ENCODE results near the gene TMEM175. TPM values are rescaled to one million over a fixed set of nuclear protein-coding genes. Genes with fewer than 3 reads are reported as not detected.

Gene TMEM175
- total and polyA plus RNA-seq, 9 of the 15 experiments (the other 6 are each of a cell fraction or from before 2014, with no cell fraction given), result 0.13 to 30.9 (median 9.4) TPM

- TF ChIP-seq FOXJ3 (CRISPR knock-in tag; IDR thresholded peaks at IDR 0.05) (no peak), CHD1 (IDR thresholded peaks at IDR 0.05; ENCODE audit: low read length) (no peak), FOSL1 (tag; conservative IDR thresholded peaks at IDR 0.05) (no peak), ZMIZ1 (IDR thresholded peaks at IDR 0.05; ENCODE audit: low read depth in 2 of 2, low read length in 2 of 2) (no peak), MYC (IDR thresholded peaks at IDR 0.05; ENCODE audit: low read depth, low read length) (peak; percentile 31; the same call in 1 of the 2 replicates), MYC (CRISPR knock-in tag; IDR thresholded peaks at IDR 0.05; ENCODE audit: borderline replicate concordance, low read depth) (no peak), MGA (IDR thresholded peaks at IDR 0.05) (peak; percentile 11; the same call in 1 of the 2 replicates), ZBTB12 (CRISPR knock-in tag; IDR thresholded peaks at IDR 0.05) (no peak), KAT2B (IDR thresholded peaks at IDR 0.05; ENCODE audit: low read depth, low read length) (no peak), ZNF766 (CRISPR knock-in tag; conservative IDR thresholded peaks at IDR 0.05) (no peak), ZFP1 (CRISPR knock-in tag; IDR thresholded peaks at IDR 0.05) (no peak)
These were observed 65.3 kb downstream of the TMEM175 start (continued) for GRCh38 chr4:997375-998071.

Data from K562 (cell line).